ENCODE results near the gene CCL4. TPM values are rescaled to one million over a fixed set of nuclear protein-coding genes. Genes with fewer than 3 reads are reported as not detected.

CCL4 gene
- total and polyA plus RNA-seq, 2 experiments from 2014 or later: not detected

DNA sequence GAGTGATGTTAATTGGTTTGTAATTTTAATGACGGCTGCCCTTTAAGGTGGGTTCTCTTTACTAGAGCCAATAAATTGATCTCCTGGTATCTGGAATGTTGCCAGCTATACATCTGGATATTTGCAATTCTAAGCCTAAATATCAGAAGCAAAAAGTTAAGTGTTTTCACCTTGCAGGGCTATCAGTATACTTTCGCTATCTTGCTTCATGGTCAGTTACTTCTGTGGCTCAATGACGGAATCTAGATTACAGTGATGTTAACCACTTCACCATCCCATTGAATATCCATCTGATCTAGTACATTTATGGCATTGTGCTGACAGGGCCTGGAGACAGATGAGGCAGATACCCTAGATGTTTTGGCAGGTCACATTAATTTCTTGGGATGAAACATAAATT lies 28.3 kb downstream of the CCL4 start:
- Mint-ChIP-seq H3K4me3 (no peak overlapping the region), H3K36me3 (ENCODE audit: low read depth) (peaks cover 10% of the 10 kb centered on the region), H3K27me3 (ENCODE audit: insufficient read depth, low read depth, poor library complexity) (peaks cover 3% of the 10 kb centered on the region), H3K27ac (no peak overlapping the region), H3K9me3 (peaks cover 14% of the 10 kb centered on the region), H3K4me1 (no peaks in the 10 kb centered on the region)
- no peaks in the 10 kb centered on the region for H3K36me3 ChIP-seq (ENCODE audit: insufficient read depth)
- no peak overlapping the region for H3K27ac ChIP-seq (ENCODE audit: low read depth)
- H3K27me3 ChIP-seq (ENCODE audit: insufficient read depth): no peaks in the 10 kb centered on the region
- TF ChIP-seq ZNF114 (CRISPR knock-in tag; IDR thresholded peaks at IDR 0.05) (no peak), STAT1 (IDR thresholded peaks at IDR 0.05; ENCODE audit: unreplicated experiment) (no peak), JUNB (IDR thresholded peaks at IDR 0.05; ENCODE audit: unreplicated experiment) (no peak), NANOG (IDR thresholded peaks at IDR 0.05; ENCODE audit: borderline replicate concordance) (no peak), EZH2 (IDR thresholded peaks at IDR 0.05; ENCODE audit: low read depth, unreplicated experiment) (no peak), CREB1 (CRISPR knock-in tag; IDR thresholded peaks at IDR 0.05; ENCODE audit: low read depth) (no peak), EZH2phosphoT487 (IDR thresholded peaks at IDR 0.05; ENCODE audit: unreplicated experiment) (no peak), POLR2AphosphoS5 (IDR thresholded peaks at IDR 0.05; ENCODE audit: low read depth) (no peak), ZNF331 (CRISPR knock-in tag; IDR thresholded peaks at IDR 0.05; ENCODE audit: low read depth) (no peak)
- TF ChIP-seq, protein P1, sequence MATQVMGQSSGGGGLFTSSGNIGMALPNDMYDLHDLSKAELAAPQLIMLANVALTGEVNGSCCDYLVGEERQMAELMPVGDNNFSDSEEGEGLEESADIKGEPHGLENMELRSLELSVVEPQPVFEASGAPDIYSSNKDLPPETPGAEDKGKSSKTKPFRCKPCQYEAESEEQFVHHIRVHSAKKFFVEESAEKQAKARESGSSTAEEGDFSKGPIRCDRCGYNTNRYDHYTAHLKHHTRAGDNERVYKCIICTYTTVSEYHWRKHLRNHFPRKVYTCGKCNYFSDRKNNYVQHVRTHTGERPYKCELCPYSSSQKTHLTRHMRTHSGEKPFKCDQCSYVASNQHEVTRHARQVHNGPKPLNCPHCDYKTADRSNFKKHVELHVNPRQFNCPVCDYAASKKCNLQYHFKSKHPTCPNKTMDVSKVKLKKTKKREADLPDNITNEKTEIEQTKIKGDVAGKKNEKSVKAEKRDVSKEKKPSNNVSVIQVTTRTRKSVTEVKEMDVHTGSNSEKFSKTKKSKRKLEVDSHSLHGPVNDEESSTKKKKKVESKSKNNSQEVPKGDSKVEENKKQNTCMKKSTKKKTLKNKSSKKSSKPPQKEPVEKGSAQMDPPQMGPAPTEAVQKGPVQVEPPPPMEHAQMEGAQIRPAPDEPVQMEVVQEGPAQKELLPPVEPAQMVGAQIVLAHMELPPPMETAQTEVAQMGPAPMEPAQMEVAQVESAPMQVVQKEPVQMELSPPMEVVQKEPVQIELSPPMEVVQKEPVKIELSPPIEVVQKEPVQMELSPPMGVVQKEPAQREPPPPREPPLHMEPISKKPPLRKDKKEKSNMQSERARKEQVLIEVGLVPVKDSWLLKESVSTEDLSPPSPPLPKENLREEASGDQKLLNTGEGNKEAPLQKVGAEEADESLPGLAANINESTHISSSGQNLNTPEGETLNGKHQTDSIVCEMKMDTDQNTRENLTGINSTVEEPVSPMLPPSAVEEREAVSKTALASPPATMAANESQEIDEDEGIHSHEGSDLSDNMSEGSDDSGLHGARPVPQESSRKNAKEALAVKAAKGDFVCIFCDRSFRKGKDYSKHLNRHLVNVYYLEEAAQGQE (IDR thresholded peaks at IDR 0.05; ENCODE audit: unreplicated experiment): no peak
- TF ChIP-seq, protein P2, sequence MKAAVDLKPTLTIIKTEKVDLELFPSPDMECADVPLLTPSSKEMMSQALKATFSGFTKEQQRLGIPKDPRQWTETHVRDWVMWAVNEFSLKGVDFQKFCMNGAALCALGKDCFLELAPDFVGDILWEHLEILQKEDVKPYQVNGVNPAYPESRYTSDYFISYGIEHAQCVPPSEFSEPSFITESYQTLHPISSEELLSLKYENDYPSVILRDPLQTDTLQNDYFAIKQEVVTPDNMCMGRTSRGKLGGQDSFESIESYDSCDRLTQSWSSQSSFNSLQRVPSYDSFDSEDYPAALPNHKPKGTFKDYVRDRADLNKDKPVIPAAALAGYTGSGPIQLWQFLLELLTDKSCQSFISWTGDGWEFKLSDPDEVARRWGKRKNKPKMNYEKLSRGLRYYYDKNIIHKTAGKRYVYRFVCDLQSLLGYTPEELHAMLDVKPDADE (IDR thresholded peaks at IDR 0.05): no peak
- TF ChIP-seq, protein P3, sequence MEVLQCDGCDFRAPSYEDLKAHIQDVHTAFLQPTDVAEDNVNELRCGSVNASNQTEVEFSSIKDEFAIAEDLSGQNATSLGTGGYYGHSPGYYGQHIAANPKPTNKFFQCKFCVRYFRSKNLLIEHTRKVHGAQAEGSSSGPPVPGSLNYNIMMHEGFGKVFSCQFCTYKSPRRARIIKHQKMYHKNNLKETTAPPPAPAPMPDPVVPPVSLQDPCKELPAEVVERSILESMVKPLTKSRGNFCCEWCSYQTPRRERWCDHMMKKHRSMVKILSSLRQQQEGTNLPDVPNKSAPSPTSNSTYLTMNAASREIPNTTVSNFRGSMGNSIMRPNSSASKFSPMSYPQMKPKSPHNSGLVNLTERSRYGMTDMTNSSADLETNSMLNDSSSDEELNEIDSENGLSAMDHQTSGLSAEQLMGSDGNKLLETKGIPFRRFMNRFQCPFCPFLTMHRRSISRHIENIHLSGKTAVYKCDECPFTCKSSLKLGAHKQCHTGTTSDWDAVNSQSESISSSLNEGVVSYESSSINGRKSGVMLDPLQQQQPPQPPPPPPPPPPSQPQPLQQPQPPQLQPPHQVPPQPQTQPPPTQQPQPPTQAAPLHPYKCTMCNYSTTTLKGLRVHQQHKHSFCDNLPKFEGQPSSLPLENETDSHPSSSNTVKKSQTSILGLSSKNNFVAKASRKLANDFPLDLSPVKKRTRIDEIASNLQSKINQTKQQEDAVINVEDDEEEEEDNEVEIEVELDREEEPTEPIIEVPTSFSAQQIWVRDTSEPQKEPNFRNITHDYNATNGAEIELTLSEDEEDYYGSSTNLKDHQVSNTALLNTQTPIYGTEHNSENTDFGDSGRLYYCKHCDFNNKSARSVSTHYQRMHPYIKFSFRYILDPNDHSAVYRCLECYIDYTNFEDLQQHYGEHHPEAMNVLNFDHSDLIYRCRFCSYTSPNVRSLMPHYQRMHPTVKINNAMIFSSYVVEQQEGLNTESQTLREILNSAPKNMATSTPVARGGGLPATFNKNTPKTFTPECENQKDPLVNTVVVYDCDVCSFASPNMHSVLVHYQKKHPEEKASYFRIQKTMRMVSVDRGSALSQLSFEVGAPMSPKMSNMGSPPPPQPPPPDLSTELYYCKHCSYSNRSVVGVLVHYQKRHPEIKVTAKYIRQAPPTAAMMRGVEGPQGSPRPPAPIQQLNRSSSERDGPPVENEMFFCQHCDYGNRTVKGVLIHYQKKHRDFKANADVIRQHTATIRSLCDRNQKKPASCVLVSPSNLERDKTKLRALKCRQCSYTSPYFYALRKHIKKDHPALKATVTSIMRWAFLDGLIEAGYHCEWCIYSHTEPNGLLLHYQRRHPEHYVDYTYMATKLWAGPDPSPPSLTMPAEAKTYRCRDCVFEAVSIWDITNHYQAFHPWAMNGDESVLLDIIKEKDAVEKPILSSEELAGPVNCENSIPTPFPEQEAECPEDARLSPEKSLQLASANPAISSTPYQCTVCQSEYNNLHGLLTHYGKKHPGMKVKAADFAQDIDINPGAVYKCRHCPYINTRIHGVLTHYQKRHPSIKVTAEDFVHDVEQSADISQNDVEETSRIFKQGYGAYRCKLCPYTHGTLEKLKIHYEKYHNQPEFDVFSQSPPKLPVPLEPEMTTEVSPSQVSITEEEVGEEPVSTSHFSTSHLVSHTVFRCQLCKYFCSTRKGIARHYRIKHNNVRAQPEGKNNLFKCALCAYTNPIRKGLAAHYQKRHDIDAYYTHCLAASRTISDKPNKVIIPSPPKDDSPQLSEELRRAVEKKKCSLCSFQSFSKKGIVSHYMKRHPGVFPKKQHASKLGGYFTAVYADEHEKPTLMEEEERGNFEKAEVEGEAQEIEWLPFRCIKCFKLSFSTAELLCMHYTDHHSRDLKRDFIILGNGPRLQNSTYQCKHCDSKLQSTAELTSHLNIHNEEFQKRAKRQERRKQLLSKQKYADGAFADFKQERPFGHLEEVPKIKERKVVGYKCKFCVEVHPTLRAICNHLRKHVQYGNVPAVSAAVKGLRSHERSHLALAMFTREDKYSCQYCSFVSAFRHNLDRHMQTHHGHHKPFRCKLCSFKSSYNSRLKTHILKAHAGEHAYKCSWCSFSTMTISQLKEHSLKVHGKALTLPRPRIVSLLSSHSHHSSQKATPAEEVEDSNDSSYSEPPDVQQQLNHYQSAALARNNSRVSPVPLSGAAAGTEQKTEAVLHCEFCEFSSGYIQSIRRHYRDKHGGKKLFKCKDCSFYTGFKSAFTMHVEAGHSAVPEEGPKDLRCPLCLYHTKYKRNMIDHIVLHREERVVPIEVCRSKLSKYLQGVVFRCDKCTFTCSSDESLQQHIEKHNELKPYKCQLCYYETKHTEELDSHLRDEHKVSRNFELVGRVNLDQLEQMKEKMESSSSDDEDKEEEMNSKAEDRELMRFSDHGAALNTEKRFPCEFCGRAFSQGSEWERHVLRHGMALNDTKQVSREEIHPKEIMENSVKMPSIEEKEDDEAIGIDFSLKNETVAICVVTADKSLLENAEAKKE (CRISPR knock-in tag; IDR thresholded peaks at IDR 0.05): no peak
- TF ChIP-seq, protein P4, sequence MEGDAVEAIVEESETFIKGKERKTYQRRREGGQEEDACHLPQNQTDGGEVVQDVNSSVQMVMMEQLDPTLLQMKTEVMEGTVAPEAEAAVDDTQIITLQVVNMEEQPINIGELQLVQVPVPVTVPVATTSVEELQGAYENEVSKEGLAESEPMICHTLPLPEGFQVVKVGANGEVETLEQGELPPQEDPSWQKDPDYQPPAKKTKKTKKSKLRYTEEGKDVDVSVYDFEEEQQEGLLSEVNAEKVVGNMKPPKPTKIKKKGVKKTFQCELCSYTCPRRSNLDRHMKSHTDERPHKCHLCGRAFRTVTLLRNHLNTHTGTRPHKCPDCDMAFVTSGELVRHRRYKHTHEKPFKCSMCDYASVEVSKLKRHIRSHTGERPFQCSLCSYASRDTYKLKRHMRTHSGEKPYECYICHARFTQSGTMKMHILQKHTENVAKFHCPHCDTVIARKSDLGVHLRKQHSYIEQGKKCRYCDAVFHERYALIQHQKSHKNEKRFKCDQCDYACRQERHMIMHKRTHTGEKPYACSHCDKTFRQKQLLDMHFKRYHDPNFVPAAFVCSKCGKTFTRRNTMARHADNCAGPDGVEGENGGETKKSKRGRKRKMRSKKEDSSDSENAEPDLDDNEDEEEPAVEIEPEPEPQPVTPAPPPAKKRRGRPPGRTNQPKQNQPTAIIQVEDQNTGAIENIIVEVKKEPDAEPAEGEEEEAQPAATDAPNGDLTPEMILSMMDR (conservative IDR thresholded peaks at IDR 0.05; ENCODE audit: low read depth in 2 of 2): no peak
- no peaks in the 10 kb centered on the region for H3K79me2 ChIP-seq (replicated peaks; ENCODE audit: insufficient read depth)
- H3K4me2 ChIP-seq: no peak overlapping the region
- no peak overlapping the region for H2AFZ ChIP-seq
- no peaks in the 10 kb centered on the region for H4K20me1 ChIP-seq (replicated peaks; ENCODE audit: insufficient read depth)
- 0 out of 2 replicates have a peak, but pooled peaks cover 8% of the 10 kb centered on the region for H3K9me2 ChIP-seq (ENCODE audit: insufficient read depth)
- H3F3A ChIP-seq (replicated peaks; ENCODE audit: low read depth): no peaks in the 10 kb centered on the region
- no peaks in the 10 kb centered on the region for H3K4me1 ChIP-seq (ENCODE audit: insufficient read depth)
- ATAC-seq (no peak), DNase-seq (ENCODE audit: low spot score) (no peak)
- no peak overlapping the region for H3K4me3 ChIP-seq
